ENCODE data around the gene SETSIP. TPM values are rescaled to one million over a fixed set of nuclear protein-coding genes. Genes with fewer than 3 reads are reported as not detected.
"Not testable (repeated sequence)": the region's sequence is repeated elsewhere in the genome, so short reads cannot be mapped to it uniquely, and the experiment has no call there.

The SETSIP gene
- total RNA-seq, 2 donors from 2014 or later, result 0.37 TPM; not detected in 1

GRCh38 chr1:92029241-92029922, 45.8 kb downstream of the SETSIP start:
- Mint-ChIP-seq H3K4me1 (peaks cover 10% of the 10 kb centered on the region), H3K36me3 (ENCODE audit: low read depth) (peaks cover 1% of the 10 kb centered on the region), H3K4me3 (peak overlapping the region; percentile 48), H3K9me3 (peaks cover 20% of the 10 kb centered on the region), H3K27ac (no peak overlapping the region), H3K27me3 (ENCODE audit: insufficient read depth) (peaks cover 27% of the 10 kb centered on the region)
- no peak overlapping the region for H3K27ac ChIP-seq (ENCODE audit: low read depth, low read length)
- H3K4me1 ChIP-seq (ENCODE audit: control insufficient read depth, insufficient read depth, low read length), result no peaks in the 10 kb centered on the region
- DNase-seq, result peak; percentile 62
- H3K9ac ChIP-seq (ENCODE audit: extremely low read depth, low read length, poor library complexity, severe bottlenecking), result no peak overlapping the region
- peak overlapping the region; percentile 76 for H3K4me3 ChIP-seq (ENCODE audit: low read length)
- no peak for TF ChIP-seq CTCF (conservative IDR thresholded peaks at IDR 0.05)
- 42 to 56% methylated on average over 21 to 31 of the region's 31 CpGs for WGBS, 2 experiments (ENCODE audit: insufficient coverage in 1 of 2, insufficient read length in 1 of 2)
- no peaks in the 10 kb centered on the region for H3K9me3 ChIP-seq (ENCODE audit: control insufficient read depth, low read length)
- peaks cover 32% of the 10 kb centered on the region for H3K27me3 ChIP-seq (ENCODE audit: control insufficient read depth, insufficient read depth, low read length, poor library complexity, severe bottlenecking)
- H3K36me3 ChIP-seq (ENCODE audit: control insufficient read depth, insufficient read depth, low read length), result no peaks in the 10 kb centered on the region

- TF ChIP-seq CTCF (conservative IDR thresholded peaks at IDR 0.05), result no peak
- peaks cover 10% of the 10 kb centered on the region for H3K4me1 Mint-ChIP-seq
- H3K27ac Mint-ChIP-seq, result no peak overlapping the region
- Histone ChIP-seq H3K4me3 (ENCODE audit: low read length) (no peak overlapping the region), H3K36me3 (ENCODE audit: control insufficient read depth, insufficient read depth, low read length) (no peaks in the 10 kb centered on the region), H3K27me3 (ENCODE audit: control insufficient read depth, insufficient read depth, low read length, poor library complexity, severe bottlenecking) (peaks cover 32% of the 10 kb centered on the region), H3K27ac (ENCODE audit: low read depth, low read length) (no peak overlapping the region), H3K9ac (ENCODE audit: extremely low read depth, low read length, poor library complexity, severe bottlenecking) (no peak overlapping the region), H3K4me1 (ENCODE audit: control insufficient read depth, insufficient read depth, low read length) (no peaks in the 10 kb centered on the region), H3K9me3 (ENCODE audit: control insufficient read depth, low read length) (no peaks in the 10 kb centered on the region)
- WGBS, 2 experiments (ENCODE audit: insufficient coverage in 1 of 2, insufficient read length in 1 of 2), result 96 to 98% methylated on average over 3 to 9 of the region's 9 CpGs
- peaks cover 30% of the 10 kb centered on the region for H3K9me3 Mint-ChIP-seq
- DNase-seq, result no peak
- peaks cover 1% of the 10 kb centered on the region for H3K36me3 Mint-ChIP-seq (ENCODE audit: low read depth)
- H3K4me3 Mint-ChIP-seq, result no peak overlapping the region
- peaks cover 28% of the 10 kb centered on the region for H3K27me3 Mint-ChIP-seq (ENCODE audit: insufficient read depth)
These were observed 48.4 kb downstream of the SETSIP start for GRCh38 chr1:92026806-92027205.

- not testable (repeated sequence) for H3K9ac ChIP-seq (ENCODE audit: extremely low read depth, low read length, poor library complexity, severe bottlenecking); H3K4me3 ChIP-seq (ENCODE audit: low read length); H3K4me1 ChIP-seq (ENCODE audit: control insufficient read depth, insufficient read depth, low read length); H3K9me3 ChIP-seq (ENCODE audit: control insufficient read depth, low read length); H3K36me3 Mint-ChIP-seq (ENCODE audit: low read depth); H3K4me1 Mint-ChIP-seq; H3K4me3 Mint-ChIP-seq; H3K36me3 ChIP-seq (ENCODE audit: control insufficient read depth, insufficient read depth, low read length); DNase-seq; H3K27ac ChIP-seq (ENCODE audit: low read depth, low read length); H3K27ac Mint-ChIP-seq
- peaks cover 23% of the 10 kb centered on the region for H3K27me3 Mint-ChIP-seq (ENCODE audit: insufficient read depth)
- 92 to 96% methylated on average over 5 to 29 of the region's 29 CpGs for WGBS, 2 experiments (ENCODE audit: insufficient coverage in 1 of 2, insufficient read length in 1 of 2)
- H3K27me3 ChIP-seq (ENCODE audit: control insufficient read depth, insufficient read depth, low read length, poor library complexity, severe bottlenecking), result peaks cover 27% of the 10 kb centered on the region
- peaks cover 36% of the 10 kb centered on the region for H3K9me3 Mint-ChIP-seq
These were observed 49.2 kb downstream of the SETSIP start for GRCh38 chr1:92026042-92026441.

Other genes starting within 250 kb of the SETSIP start
- 1 to 10 TPM; 8.1 to 8.5 TPM for gene TGFBR3, start 189.3 kb downstream of the SETSIP start, total RNA-seq
- gene BRDT, start 126.0 kb downstream of the SETSIP start, total RNA-seq, result 1 to 10 TPM; 2.3 to 4.4 TPM
- gene EPHX4, start 45.4 kb downstream of the SETSIP start, total RNA-seq, result under 1 TPM; 0.40 to 0.73 TPM
- 1 to 10 TPM; 6.8 to 8.1 TPM for gene BTBD8, start 4.9 kb upstream of the SETSIP start, total RNA-seq
- not detected for gene C1orf146, start 142.5 kb upstream of the SETSIP start, total RNA-seq
- gene GLMN, start 223.6 kb upstream of the SETSIP start, total RNA-seq, result 10 to 100 TPM; 27.2 to 27.7 TPM
- 10 to 100 TPM; 38.6 to 43.7 TPM for gene RPAP2, start 223.6 kb upstream of the SETSIP start, total RNA-seq